NCI-H2227 (cell line): ENCODE results near the gene SOX5.
"Not testable (repeated sequence)": the region's sequence is repeated elsewhere in the genome, so short reads cannot be mapped to it uniquely, and the experiment has no call there.

Source experiments
- DNase-seq: peaks from one replicate; lab custom pipeline; 2025; ENCODE audit not compliant: unreplicated experiment; lab: John Stamatoyannopoulos, UW

SOX5 gene

GRCh38 chr12:23758608-23759007 is 190.9 kb downstream of the SOX5 start:
- DNase-seq = no peak

- no peak for DNase-seq
Measured at GRCh38 chr12:23757541-23757962, 191.9 kb downstream of the SOX5 start.

GRCh38 chr12:23756416-23756815 is 193.1 kb downstream of the SOX5 start:
- peak; percentile 65 for DNase-seq

GRCh38 chr12:23753628-23754365 is 195.7 kb downstream of the SOX5 start:
- DNase-seq = no peak

GRCh38 chr12:23752245-23752644 is 197.2 kb downstream of the SOX5 start:
- no peak for DNase-seq

- no peak for DNase-seq
Measured at GRCh38 chr12:23751641-23752040, 197.8 kb downstream of the SOX5 start.

- DNase-seq = no peak
Measured at GRCh38 chr12:23750923-23751322, 198.5 kb downstream of the SOX5 start.

GRCh38 chr12:23744696-23745095 is 204.8 kb downstream of the SOX5 start:
- no peak for DNase-seq

- DNase-seq = no peak
Measured at GRCh38 chr12:23742574-23742973, 206.9 kb downstream of the SOX5 start.

GRCh38 chr12:23731493-23731892 is 218.0 kb downstream of the SOX5 start:
- DNase-seq = no peak

GRCh38 chr12:23731035-23731434 is 218.4 kb downstream of the SOX5 start:
- no peak for DNase-seq

- DNase-seq = no peak
Measured at GRCh38 chr12:23729359-23729758, 220.1 kb downstream of the SOX5 start.

- DNase-seq = no peak
Measured at GRCh38 chr12:23726646-23727045, 222.8 kb downstream of the SOX5 start.

GRCh38 chr12:23722655-23723054 is 226.8 kb downstream of the SOX5 start:
- peak; percentile 62 for DNase-seq

GRCh38 chr12:23721268-23721667 is 228.2 kb downstream of the SOX5 start:
- no peak for DNase-seq

GRCh38 chr12:23719493-23719892 is 230.0 kb downstream of the SOX5 start:
- DNase-seq = no peak

GRCh38 chr12:23710361-23710760 is 239.1 kb downstream of the SOX5 start:
- DNase-seq = not testable (repeated sequence)

- DNase-seq = no peak
Measured at GRCh38 chr12:23708185-23708837, 241.2 kb downstream of the SOX5 start.

- no peak for DNase-seq
Measured at GRCh38 chr12:23707270-23707669, 242.2 kb downstream of the SOX5 start.

GRCh38 chr12:23704992-23705943 is 244.2 kb downstream of the SOX5 start:
- DNase-seq = no peak

- DNase-seq = no peak
Measured at GRCh38 chr12:23703051-23703450, 246.4 kb downstream of the SOX5 start.

GRCh38 chr12:23699031-23699430 is 250.4 kb downstream of the SOX5 start:
- no peak for DNase-seq
